GM21381 (cell line): ENCODE data around the gene CHCHD5.

Experiments used
- ATAC-seq: cut with Tn5 transposase; IDR thresholded peaks from one replicate; pipeline ENCODE4 v1.9.1; 2021; ENCODE audit warnings: mild to moderate bottlenecking, moderate library complexity; ENCODE audit not compliant: unreplicated experiment

The CHCHD5 gene

DNA sequence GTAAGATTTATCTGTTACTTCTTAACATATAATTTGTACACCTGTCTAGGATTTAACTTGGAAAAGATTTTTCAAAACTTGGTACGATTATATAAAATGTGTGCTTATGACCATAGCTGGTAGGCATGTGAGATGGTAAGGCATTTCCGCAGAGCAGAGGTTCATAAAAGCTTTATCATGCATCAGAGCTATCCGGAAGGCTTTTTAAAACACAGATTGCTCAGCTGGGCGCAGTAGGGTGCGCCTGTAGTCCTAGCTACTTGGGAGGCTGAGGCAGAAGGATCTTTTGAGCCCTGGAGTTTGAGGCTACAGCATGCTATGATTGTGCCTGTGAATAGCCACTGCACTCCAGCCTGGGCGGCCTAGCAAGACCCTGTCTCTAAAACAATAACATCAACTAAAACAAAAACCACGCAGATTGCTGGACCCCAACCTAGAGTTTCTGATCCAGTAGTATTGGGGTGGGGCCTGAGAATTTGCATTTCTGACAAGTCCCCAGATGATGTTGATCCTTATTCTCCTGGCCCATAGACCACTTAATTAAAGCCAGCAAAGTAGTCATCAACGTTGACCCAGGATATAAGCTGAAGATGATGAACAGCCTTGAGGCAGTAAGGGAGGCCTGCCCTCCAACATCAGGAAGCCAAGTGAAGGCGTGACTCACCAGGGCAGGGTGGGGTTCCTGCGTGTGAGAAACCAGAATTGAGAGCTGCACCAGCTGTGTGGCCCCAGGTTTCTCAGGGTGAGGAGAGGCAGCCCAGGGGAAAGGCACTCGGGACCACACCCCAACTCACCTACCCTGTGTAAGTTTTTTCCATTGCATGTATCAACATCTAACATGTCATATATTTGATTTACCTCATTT lies 39.7 kb downstream of the CHCHD5 start:
- peak; percentile 77 for ATAC-seq

DNA sequence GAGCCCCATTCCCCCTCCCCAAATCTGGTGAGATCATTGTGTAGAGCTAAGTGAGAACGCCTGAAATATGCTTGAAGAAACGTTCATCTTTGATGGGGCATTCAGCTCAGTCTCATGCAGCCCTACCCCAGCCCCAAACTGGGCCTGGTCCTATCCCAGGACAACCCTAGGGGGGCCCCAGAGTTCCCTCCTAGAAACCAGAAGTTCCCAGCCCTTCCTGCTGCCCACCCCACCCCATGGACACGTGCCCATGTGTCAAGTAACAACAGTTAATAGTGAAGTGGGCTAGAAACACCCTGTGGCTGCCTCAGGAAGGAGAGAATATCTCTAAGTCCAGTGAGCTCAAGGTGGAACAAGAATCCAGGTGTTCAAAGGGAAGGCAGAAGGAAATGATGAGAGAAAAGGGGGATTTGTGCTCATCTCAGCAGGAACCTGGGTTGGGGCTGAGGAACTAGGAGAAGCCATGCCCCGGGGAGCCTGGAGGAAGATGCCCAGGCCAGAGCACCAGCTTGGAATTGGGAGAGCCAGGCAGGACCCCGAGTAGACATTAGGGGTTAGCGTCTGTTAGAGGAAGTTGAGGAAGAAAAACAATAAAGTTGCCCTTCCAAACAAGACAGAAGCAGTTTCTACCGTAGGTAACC lies 41.2 kb downstream of the CHCHD5 start:
- no peak for ATAC-seq

DNA sequence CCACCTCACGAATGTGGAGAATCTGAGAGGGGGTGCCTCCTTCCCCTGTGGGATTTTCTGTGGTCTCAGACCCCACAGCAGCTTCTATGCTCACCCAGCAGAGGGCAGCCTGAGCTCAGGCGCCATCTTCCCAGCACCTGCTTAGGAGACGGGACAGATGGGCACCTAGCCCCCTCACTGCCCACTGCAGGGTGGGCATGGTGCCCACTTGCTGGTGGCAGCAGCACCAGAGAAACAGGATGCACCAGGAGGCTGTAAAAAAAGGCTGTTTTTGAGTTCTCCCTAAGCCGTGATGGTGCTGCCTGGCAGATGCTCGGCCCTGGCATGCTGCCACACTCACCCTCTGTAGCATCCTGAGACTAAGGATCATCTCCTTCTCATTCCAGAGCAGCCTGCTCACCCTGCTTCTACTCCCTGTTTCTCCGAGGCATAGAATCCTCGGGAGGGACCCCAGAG lies 42.2 kb downstream of the CHCHD5 start:
- no peak for ATAC-seq

DNA sequence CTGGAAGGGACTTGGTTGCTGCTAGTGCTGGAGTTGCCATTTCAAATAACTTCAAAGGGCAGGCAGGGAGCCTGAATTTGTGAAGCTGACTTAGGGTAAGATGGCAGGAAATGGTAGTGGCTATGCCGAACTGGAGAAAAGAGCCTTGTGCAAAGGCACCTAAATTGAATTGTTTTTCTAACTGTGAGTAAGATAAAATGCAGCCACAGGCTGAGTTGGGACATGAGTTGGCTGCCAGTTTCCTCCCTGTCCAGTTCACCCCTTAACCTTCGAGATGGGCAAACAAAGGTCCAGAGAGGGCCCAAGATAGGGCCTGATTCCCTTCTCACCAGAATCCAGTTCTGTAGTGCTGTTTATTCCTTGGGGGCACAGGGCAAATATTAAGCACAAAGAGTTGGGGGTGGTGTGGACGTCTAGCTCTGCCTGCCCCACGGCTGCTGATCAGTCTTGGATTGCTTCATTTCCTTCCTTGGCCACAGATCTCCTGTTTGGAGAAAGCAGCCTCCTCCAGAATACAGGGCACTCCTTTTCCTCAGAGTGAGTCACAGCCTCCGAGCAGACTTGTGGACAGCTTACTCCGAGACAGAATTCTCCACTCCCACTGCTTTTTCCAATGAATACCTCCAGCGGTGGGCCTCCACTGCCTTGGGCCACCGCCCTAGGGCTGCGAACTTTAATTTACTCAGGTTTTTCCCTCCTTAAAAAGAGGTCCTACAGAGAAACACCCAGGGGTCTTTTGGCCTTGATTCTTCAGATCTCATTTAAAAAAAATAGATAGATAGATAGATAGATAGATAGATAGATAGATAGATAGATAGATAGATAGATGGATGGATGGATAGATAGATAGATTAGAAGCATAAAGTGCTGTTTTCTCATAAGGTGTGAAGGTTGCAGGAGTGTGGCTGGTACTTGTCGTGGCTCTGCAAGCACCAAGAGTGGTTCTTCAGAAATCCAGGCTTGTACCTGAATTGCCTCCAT lies 42.9 kb downstream of the CHCHD5 start:
- ATAC-seq: no peak

DNA sequence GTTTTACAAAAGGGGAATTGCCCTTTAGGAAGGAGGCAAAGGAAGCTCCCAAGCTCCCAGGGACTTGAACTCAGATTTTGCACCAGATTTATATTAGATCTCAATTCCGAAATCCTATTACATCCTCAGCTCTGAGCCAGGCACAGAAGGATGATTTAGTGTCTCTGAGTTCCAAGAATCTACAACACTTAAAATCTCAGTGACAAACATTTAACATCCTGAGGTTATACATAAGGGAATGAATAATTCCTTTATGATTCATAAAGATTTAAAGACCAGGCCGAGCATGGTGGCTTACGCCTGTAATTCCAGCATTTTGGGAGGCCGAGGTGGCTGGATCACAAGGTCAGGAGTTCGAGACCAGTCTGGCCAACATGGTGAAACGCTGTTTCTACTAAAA lies 44.8 kb downstream of the CHCHD5 start:
- no peak for ATAC-seq

DNA sequence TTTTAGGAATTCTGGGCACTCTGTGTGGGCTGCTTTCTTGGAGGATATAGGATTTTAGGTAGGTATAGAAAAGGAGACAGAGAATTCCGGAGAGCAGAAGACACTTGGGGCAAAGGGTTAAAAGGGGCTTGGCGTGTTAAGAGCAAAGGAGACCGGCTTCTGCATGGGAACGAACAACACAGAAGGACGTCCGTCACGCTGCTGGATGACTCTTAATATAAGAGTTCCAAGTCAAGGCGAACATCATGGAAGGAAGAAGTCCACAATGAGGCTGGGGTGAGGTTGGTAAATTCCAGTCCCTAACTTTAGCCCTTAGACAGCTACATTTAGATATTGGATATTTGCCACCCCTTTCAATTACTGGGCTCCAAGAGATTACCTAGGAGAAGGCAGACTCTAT lies 45.4 kb downstream of the CHCHD5 start:
- ATAC-seq: no peak

DNA sequence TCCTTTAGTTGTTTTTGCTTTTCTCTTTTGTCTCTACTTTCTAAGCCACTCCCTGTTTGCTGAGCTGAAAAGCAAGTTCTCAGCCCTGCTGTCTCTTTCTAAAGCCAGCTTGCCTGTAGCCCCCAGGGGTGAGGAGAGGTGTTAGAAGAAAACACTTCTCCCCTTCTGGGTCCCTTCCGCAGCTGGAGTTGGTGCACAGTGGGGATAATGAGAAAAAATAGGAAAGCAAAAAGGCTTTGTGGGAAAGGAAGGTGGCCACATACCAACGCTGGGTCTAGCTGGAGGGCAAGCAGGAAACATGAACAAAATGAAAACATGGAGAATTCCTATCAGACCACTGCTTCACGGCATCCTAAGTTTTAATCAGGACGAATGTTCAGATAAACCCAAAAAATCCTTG lies 45.9 kb downstream of the CHCHD5 start:
- ATAC-seq: no peak

DNA sequence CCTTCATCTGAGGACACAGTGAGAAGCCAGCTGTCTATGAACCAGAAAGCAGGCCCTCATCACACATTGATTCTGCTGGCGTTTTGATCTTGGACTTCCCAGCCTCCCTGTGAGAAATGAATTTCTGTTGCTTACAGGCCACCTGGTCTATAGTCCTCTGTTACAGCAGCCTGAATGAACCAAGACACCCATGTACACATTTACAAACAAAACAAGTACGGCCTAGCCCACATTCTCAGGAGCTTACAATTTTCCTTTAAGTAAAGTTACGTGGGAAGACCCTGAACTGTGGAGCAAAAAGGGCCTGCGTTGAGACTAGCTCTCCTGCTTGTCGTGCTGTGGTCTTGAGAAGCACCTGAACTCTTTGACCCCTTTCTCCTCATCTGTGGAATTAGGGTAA lies 49.3 kb downstream of the CHCHD5 start:
- no peak for ATAC-seq

DNA sequence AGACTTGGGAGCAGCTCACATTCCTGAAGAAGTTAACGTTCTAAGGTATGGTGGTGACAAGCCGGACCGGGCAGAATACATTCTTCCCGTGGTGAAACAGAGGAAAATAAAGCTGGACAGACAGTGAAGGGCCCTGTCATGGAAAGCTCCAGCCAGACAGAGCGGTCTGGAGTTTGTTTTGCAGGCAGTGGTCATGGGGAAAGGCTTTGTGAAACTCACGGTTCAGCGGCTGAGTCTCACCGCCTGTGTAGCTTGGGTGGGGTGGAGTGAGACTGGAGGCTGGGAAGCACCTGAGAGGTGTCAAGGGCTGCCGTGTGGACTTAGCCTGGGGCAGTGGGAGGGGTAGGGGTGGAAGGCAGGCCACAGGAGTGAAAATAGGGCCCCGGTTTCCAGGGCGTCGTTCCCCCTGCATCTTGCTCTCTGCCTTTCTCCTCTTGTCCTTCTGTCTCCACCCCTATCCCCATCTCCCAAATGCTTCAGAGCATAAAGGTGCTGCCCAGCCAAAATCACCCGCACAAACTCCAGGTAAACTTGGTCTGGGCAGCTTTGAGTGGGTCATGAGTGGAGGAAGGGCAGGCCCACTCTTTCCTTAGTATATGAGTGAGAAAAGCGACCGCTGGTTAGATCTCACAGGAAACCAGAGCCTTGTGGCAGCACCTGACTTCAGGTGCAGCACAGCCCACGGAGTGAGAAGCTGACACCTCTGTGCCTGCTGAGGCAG lies 49.9 kb downstream of the CHCHD5 start:
- ATAC-seq: no peak

DNA sequence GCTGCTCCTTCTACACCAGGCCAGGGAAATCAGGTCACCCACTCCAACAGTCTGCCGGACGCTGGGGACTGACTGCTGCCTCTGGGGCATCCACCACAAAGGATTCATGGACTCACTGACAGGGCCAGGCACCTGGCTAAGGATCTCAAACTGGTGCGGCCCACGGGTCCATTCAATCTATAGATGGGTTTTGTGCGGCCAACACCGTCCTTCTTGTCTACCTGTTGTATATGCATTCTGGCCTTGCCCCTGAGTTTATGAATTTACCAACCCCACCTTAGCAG lies 50.4 kb downstream of the CHCHD5 start:
- no peak for ATAC-seq

DNA sequence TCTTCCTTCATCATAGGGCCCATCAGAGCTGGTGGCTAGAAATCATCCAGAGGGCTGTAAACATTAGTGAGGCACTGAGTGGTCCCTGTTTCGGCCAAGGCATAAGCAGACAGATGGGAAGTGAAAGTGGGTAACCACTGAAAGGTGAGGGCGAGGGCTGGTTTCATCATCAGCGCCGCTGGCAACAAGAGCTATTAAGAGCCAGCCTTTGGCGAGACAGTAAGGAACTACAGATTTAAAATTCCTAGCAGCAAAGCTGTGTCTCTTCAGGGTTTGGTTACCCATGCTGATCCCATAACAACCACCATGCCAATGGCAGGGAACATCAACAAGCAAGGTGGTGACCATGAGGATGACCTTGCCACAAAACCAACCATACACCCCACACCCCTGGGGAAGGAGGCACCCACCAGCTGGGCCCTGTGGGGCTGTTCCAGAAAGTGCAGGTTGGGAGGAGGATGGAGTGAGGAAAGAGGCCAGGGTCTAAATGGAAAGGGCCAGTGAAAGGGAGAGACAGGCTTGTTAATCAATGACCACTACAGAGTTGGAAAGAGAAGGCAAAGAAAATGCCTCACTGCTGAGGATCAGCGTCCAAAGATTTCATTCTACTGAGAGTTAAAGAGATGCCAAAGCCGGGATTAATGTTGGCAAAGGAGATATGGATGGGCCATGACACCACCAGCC lies 52.3 kb downstream of the CHCHD5 start:
- ATAC-seq: peak; percentile 75

DNA sequence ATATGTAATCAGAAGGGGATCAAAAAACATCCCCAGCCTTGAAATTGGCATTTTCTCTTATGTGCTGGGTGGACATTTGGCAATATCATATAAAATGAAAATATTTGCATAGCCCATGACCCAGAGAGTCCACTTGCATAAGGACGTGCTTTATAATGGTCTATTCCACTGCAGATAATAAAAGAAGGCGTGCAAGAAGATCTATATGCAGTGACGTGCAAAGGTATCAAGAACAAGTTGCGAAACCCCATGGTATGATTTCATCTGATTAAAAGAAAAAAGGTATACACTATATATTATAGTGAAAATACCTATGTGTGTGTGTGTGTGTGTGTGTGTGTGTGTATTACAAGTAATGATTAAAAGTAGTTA lies 52.9 kb downstream of the CHCHD5 start:
- no peak for ATAC-seq
